H1 (cell line): ENCODE measurements around the gene NSUN2. TPM values are rescaled to one million over a fixed set of nuclear protein-coding genes. Genes with fewer than 3 reads are reported as not detected.

ENCODE experiments used
- BRCA1 ChIP-seq: IDR thresholded peaks from 2 replicates; pipeline ENCODE4 v1.6.1; 2012; ENCODE audit warnings: low read depth, low read length, improper control_type of control experiment
- CHD1 ChIP-seq: IDR thresholded peaks from 2 replicates; pipeline ENCODE4 v1.6.1; 2012; ENCODE audit warnings: low read depth, low read length, improper control_type of control experiment
- SIRT6 ChIP-seq: IDR thresholded peaks from one replicate; pipeline ENCODE4 v1.7.1; 2012; ENCODE audit warnings: low read length, inconsistent platforms
- polyA plus RNA-seq, 7 experiments: library from polyadenylated mRNA; depleted of rRNA in 3 of 7; stranded (reverse) in 5 of 7; unstranded in 2 of 7; fragments of >200 nt in 5 of 7; fragments of 200-250 nt in 2 of 7; gene quantifications; 1 replicate in 5 of 7; 2 replicates in 1 of 7; 4 replicates in 1 of 7; pipeline versions ENCODE4 v1.2.1 to v1.2.3, GENCODE V29; 2011 to 2013; ENCODE audit warnings: missing spikeins in 2 of 7, mixed read lengths in 2 of 7
- total RNA-seq: library from RNA; stranded (reverse); fragmentation: NEBNext Ultra II Directional; extraction: Animal tissue kit (Norgen Biotek cat#: 25700); gene quantifications from 2 replicates; pipeline ENCODE4 v1.2.1, GENCODE V29; 2021

Gene NSUN2
- total and polyA plus RNA-seq, 2 of the 8 experiments (the other 6 are each of a cell fraction or from before 2014, with no cell fraction given): 47.3 to 94.7 TPM

GRCh38 chr5:6644794-6645241, 12.0 kb upstream of the NSUN2 start (continued):
- TF ChIP-seq SIRT6 (no peak), CHD1 (no peak), BRCA1 (no peak)
